Measurements from ENCODE around the gene PRKAG3.

DNA sequence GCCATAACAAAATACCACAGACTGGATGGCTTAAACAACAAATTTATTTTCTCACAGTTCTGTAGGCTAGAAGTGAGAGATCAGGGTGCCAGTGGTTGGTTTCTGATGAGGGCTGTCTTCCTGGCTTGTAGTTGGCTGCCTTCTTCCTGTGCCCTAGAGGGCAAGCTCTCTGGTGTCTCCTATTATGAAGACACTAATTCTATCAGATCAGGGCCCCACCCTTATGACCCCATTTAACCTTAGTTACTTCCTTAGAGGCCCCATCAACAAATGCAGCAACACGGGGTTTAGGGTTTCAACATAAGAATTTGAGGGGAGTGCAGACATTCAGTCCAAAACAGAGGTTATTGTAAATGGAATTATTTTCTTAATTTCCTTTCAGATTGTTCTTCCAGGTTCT lies 26.8 kb downstream of the PRKAG3 start:
- TF ChIP-seq REST (IDR thresholded peaks at IDR 0.05; ENCODE audit: low read depth) (no peak), CEBPB (IDR thresholded peaks at IDR 0.05) (no peak), NFIC (IDR thresholded peaks at IDR 0.05) (no peak), TAF1 (IDR thresholded peaks at IDR 0.05; ENCODE audit: low read depth) (no peak), USF1 (IDR thresholded peaks at IDR 0.05) (no peak), EP300 (IDR thresholded peaks at IDR 0.05; ENCODE audit: borderline replicate concordance) (no peak), TCF12 (IDR thresholded peaks at IDR 0.05; ENCODE audit: low read depth) (no peak), FOXM1 (IDR thresholded peaks at IDR 0.05; ENCODE audit: borderline replicate concordance, low read depth) (no peak), RAD21 (IDR thresholded peaks at IDR 0.05; ENCODE audit: low read depth) (no peak), CREB1 (IDR thresholded peaks at IDR 0.05; ENCODE audit: low read depth) (no peak), TEAD4 (IDR thresholded peaks at IDR 0.05) (no peak), EGR1 (IDR thresholded peaks at IDR 0.05) (no peak)
- TF ChIP-seq, protein P1, sequence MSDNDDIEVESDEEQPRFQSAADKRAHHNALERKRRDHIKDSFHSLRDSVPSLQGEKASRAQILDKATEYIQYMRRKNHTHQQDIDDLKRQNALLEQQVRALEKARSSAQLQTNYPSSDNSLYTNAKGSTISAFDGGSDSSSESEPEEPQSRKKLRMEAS (IDR thresholded peaks at IDR 0.05), result no peak
